Ishikawa (cell line): ENCODE measurements around the gene DSP.

Experiments used
- CREB1 ChIP-seq: IDR thresholded peaks from 2 replicates; pipeline ENCODE4 v1.6.1; 2012; ENCODE audit warnings: low read depth
- EP300 ChIP-seq: IDR thresholded peaks from 2 replicates; pipeline ENCODE4 v1.6.1; 2012; ENCODE audit warnings: borderline replicate concordance
- FOXM1 ChIP-seq: IDR thresholded peaks from 2 replicates; pipeline ENCODE4 v1.6.1; 2012; ENCODE audit warnings: low read depth, borderline replicate concordance
- NFIC ChIP-seq: IDR thresholded peaks from 2 replicates; pipeline ENCODE4 v1.6.1; 2012
- RAD21 ChIP-seq: IDR thresholded peaks from 2 replicates; pipeline ENCODE4 v1.6.1; 2012; ENCODE audit warnings: low read depth
- TAF1 ChIP-seq: IDR thresholded peaks from 2 replicates; pipeline ENCODE4 v1.6.1; 2012; ENCODE audit warnings: low read depth, mild to moderate bottlenecking
- TF ChIP-seq, protein P1 (sequence below): IDR thresholded peaks from 2 replicates; pipeline ENCODE4 v1.6.1; 2012

GRCh38 chr6:7494638-7495037 lies 46.8 kb upstream of the DSP start:
- TF ChIP-seq NFIC (no peak), TAF1 (no peak), CREB1 (no peak), EP300 (no peak), FOXM1 (no peak), RAD21 (no peak)
- TF ChIP-seq, protein P1, sequence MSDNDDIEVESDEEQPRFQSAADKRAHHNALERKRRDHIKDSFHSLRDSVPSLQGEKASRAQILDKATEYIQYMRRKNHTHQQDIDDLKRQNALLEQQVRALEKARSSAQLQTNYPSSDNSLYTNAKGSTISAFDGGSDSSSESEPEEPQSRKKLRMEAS, result no peak
